SKM-1 treated with dmso at 0.1 percent for 144 hours (cell line): ENCODE measurements around the gene PNMA6F.
"Not testable (repeated sequence)": the region's sequence is repeated elsewhere in the genome, so short reads cannot be mapped to it uniquely, and the experiment has no call there.

ENCODE experiments used
- DNase-seq: peaks from one replicate; lab custom pipeline; 2025; ENCODE audit not compliant: unreplicated experiment; lab: John Stamatoyannopoulos, UW

The PNMA6F gene

DNA sequence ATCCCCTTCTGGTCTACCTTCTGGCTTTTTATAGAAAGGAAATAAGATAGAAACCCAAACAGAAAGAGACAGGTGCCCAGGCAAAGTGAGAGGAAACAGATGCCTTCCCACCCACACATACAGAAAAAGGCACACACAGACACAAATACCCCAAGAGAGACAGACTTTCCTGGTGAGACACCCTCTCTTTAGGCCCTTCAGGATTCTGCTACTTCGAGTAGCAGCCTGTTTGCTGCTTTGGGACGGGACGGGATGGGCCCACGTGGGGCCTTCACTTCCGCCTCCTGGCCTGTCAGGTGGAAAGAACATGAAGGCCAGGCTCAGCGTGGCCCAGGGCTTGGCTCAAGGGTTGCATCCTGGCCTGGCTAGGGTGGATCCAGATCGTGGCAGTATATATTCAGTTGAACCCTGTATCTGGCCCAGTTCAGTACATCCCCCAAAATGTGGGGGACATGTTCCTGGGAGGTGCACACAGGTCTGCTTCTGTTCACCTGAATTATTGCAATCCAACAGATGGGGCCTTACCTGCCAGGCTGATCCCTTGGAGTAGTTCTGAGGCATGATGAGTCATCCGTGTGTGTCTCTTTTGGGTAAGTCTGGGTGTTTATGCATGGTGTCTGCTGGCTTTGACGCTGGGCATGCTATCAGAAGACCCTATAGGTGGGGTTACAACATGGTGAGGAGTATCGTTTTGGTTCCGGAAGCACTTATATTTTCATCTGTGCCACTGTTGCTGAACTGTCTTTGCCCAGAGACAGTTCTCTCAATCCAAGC is 14.7 kb upstream of the PNMA6F start:
- DNase-seq, result no peak

DNA sequence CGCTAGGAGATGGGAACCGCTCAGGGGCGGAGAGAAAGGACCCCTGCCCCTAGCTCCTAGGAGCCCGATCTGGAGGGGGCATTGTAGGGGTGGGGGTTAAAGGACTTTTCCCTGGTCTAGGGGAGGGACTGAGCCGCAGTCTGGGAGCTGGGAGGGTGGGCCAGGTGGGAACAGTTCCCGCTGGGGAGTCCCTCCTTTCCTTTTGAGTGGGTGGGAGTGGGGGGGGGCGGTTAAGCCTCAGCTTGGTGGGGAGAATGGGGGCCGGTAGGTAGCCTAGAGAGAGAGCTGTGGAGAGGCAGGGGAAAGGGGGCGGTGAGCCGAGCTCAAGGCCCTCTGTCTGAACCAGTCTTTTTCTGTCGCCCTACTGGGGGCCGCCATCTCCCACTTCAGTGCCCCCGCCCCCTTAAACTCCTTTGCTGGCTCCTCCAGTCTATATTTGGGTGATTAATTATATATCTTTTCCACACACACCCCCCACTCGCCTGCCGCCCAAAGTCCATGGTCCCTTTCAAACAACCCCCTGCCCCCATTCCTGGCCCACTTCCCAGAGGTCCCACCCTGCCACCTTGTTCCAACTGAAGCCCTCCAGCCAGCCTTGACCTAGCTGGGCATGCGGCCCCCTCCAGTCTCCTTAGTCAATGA is 13.2 kb upstream of the PNMA6F start:
- no peak for DNase-seq

DNA sequence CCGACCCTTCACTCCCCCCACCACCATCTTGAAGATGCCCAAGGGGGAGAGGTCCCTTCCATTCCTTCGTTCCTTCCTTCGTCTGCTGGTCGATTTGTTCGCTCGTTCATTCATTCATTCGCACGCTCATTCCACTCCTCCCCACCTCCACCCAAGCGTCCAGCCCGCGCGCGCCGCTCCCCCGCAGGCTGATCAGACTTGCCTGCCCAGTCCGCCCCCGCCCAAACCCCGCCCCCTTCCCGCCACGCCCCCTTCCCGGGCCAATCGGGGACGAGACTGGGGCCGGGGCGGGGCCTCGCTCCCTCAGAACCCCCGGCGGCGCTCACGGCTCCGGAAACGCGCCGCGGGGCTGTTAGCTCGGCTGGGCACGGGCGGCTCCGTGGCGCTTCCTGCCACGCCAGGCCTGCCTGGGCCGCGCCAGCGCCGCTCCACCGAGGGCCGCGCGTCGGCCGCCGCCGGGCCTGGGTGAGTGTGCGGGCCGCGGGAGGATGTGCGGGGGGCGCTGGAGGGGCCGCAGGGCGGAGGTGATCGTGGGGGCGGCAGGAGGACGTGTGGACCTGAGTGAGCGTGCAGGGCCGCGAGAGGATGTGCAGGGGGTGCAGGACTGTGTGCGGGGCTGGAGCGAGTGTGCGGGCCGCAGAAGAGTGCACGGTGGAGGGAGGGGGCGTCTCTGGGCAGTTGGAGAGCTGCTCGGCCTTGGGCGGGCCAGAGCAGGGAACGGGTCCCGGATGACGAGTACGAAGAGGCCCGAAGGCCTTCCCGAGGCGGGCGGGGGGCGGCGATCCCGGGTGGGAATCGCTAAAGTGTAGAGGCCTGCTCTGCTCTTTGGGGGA is 12.5 kb upstream of the PNMA6F start, which contains the start of gene ZNF275:
ZNF275 (plus strand) TSS at position 333 of the 833 bp plus-strand sequence. CDS start 2,527 bp downstream, outside the sequence.
- DNase-seq, result peak; percentile 46

DNA sequence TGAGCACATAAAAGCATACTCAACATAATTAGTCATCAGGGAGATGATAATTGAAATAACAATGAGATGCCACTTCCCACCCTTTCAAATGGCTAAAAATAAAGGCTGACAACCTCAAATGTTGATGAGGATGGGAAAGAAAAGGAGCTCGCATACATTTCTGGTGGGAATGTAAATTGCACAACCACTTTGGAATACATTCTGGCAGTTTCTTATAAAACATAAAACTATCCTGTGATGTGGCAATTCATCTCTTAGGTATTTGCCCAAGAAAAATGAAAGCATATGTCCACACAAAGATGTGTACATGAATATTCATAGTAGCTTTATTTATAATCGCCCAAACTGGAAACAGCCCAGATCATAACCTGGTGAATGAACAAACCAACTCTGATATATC is 11.7 kb upstream of the PNMA6F start:
- DNase-seq, result no peak

DNA sequence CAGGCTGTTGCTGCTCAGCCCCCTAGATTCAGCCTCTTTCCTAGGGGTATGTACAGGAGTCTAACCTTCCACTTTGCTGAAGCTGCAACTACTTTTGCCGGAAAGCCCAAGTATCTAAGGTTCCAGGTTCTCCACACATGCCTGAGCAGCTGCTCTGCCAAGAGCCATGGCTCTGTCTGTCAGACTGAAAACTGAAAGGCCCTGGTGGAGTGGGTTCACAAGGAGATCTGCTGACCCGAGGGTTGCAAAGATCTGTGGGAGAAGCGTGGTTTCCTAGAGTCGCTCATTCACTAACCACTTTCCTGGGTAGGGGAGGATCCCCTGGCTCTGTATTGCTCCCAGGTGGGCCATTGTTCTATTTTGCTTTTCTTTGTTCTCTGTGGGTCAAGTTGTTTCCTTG is 6.0 kb upstream of the PNMA6F start:
- DNase-seq, result no peak

DNA sequence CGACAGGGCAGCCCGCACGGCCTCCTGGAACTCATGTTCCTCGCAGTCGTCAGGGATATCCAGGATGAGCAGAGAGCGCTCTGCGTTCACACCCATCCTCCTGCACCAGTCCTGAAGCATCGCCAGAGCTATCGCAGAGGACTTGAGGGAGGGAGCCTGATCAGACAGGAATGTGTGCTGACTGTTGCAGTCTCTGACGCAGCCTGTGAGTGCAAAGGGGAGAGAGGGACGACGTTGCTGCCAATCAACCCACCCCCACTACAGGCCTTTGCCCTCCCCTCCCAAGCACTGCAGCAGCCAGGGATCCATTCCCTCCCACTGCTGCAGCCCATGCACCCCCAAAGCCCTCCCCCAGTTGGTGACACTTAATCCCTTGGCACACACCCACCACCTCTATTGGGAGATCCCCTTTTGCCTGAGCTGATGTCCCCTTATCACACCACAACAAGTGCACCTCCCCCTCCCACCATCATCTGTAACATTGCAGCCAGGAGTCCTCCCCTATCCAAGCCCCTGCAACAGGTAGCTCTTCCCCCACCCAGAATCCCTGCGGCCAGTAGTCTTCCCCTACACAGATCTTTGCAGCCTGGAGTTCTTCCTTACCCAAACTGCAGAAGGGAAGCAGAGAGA is 897 bp downstream of the PNMA6F start:
- no peak for DNase-seq

DNA sequence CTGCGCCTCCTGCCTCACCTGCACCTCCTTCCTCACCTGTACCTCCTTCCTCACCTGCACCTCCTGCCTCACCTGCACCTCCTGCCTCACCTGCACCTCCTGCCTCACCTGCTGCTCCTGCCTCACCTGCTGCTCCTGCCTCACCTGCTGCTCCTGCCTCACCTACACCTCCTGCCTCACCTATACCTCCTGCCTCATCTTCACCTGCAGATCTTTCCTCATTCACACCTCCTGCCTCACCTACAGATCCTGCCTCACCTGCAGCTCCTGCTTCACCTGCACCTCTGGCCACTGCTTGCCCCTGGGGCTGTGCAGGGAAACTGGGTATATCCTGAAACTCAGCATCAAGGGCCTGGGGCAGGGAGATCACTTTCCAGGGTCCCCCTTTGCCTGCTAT is 1.5 kb downstream of the PNMA6F start:
- DNase-seq, result not testable (repeated sequence)

DNA sequence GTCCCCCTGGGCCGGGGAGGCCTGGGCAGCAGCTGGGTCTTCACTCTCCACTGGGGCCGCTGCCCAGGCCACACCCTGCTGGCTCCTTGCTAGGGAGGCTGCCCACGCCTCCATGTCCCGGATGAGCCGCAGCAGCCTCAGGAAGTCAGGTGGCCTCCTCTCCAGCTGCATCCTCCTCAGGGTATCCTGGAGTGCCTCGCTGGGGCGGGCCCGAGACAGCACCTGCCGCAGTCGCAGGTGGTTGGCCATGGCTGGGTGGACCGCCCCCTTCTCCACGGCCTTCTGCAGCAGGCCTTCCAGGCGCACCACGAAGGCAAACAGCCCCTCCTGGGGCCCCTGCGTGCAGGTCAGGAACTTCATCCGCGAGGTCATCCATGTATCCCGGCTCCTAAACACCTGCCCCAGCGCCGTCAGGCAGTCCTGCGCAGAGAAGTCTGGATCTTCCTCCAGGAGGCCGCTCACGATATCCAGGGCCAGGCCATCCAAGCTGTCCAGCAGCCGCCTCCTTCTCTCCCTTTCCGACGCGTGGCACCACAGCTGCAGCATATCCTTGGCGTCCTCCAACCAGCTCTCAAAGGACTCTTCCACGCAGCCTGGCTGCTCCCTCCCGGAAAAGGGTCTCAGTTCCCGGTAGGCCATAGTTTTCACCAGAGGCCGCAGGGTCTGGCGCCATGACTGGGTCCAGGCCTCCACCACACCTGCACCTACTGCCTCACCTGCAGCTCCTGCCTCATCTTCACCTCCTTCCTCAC is 2.1 kb downstream of the PNMA6F start:
- DNase-seq, result no peak

DNA sequence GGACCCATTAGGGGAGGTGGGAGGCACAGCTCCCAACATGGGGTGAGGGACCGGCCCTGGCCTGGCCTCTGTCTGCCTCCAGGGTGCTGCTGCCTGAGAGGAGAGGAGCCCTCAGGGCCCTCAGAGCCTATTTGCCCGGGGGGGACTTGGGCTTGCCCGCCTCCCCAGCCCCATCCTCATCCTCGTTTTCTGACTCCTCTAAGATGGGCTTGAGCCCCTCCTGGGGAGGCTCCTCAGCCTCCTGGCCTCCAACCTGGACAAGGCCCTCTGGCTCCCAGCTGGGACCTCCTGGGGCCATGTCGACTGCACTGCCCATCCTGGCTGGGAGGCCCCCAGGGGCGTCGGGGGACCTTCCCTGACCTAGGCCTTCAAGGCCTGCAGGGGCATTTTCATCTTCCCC is 2.8 kb downstream of the PNMA6F start:
- DNase-seq, result no peak

DNA sequence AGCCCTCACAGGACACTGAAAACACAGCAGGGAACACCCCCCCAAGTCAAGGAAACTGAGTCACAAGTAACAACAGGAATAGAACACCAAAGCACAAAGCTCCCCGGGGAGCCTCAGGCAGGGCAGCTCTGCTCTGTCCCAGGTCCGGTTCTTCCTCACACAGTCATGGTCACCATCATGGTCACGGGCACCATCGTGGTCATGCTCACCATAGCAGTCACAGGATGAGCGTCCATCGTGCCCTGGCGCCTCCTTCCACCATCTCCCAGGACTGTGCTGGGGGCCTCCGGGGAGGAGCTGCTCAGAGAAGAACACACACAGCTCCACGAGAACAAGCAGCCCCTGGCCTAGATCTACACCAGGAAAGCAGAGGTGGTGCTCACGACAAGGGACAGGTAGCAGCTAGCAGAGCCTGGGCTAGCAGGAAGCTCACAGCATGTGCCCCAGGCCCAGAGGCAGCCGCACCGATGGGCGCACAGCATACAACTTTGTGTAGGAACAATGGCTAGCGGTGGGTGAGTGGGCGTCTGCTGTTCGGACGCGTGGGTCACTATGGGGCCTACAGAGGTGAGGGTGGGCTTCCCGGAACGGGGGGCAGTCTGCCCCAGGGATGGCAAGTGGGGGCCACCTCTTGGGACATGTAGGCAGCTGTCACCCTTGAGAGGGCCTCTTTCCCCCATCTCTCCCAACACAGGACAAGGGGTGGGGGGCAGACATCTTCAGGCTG is 3.4 kb downstream of the PNMA6F start:
- DNase-seq, result no peak

DNA sequence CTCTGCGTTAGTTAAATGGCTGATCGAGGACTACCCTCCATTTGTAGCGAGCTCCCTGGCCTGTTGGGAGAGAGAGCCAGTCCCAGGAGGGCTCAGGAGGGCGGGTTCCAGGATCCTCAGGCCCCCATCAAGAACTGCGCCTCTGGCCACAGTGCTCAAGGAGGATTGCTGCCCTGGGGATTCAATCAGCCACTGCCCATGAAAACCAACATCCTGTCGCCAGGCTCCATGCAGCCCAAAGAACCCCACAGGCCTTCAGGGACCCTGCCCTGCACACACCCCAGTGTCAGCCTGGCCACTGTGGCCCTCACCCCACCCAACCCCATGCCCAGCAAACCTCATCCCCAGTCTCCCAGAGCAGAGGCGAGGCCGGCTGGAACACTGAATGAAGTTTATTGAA is 4.3 kb downstream of the PNMA6F start:
- no peak for DNase-seq

DNA sequence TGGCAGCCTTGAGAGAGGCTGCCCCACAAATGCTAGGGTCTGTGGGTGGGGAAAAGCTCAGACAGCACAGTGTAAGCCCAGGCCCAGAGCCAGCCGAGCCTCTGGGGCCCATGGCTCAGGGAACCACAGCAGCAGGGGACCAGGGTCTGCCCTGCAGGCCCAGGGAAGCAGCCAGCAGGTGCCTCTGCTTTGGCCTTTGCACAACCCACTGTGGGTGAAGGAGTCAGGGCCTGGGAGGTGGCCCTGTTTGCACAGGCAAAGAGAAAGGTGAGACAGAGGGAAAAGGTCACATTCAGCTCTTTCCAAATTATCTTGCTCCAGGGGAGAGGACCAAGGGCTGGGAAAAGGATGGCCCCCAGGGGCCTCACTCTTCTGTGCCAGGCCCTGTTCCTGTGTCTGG is 8.7 kb downstream of the PNMA6F start:
- DNase-seq, result no peak

DNA sequence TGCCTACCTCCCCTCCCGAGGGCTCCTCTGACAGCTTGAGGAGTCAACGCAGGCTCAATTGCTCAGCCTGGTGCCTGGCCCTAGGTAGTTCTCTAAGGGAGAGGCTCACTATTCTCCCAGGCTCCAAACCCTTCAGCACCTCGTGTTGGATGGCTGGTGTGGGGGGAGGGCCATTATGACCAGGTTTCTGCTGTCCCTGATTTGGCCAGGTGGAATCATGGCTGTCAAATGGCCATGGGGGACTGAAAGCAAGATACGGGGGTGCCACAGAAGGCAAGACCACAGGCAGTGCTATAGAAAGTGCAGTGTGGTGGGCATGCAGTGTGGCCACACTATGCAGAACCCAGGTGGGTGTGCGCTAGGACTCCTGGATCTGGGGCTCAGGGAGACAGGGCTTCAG is 9.5 kb downstream of the PNMA6F start:
- no peak for DNase-seq

DNA sequence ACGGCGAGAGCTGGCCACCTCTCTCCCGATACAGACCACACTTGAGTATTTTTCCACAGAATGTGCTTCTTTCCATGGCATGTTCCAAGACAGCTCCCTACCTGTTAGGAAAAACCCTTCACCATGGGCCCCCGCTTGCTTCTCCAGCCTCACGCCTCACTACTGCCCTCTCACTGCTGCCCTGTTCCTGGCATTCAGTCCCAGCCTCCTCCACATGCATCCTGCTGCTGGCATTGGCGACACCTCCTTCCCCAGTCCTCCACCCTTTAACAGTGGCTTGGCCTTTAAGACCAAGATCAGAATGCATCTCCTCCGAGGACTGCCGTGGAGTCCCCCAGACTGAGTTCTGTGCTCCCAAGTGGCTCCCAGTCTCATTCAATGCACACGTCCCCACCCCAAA is 10.7 kb downstream of the PNMA6F start:
- DNase-seq, result no peak

DNA sequence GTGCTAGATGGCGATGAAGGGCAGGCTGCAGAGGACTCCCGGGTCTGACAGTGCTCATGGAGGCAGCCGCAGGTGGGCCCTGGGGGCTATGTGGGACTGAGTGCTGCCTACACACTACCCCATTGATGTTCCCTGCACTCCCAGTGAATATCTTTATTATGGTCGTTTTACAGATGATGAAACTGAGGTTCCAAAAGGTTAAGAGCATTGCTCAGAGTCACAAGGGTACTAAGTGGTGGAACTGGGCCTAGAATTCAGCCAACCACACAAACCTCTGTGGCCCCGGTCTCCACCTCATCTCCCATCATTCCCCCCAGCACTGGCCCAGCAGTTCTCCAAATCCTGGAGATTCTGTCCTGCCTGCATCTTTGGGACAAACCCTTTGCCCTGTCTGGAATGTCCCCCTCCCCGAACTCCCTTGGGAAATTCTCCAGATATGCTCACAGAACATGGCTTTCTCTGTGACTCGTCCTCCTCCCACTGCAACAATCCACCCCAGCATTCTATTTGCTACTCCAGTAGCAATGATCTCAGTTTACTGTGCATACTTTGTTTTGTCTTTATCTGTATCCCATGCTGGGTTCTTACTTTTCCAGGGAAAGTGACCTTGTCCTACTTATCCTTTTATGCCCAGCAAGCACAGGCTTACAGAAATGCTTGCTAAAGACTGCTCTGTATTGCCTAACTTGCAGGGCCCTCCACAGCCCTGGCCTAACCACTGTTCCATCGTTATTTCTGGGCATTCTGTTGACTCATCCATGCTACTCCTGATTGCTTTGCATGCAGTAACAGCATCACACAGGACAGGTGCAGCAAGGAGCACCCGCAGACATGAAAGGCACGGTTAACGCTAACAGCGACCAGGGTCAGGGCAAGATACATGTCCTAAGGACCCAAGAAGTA is 14.0 kb downstream of the PNMA6F start:
- no peak for DNase-seq

DNA sequence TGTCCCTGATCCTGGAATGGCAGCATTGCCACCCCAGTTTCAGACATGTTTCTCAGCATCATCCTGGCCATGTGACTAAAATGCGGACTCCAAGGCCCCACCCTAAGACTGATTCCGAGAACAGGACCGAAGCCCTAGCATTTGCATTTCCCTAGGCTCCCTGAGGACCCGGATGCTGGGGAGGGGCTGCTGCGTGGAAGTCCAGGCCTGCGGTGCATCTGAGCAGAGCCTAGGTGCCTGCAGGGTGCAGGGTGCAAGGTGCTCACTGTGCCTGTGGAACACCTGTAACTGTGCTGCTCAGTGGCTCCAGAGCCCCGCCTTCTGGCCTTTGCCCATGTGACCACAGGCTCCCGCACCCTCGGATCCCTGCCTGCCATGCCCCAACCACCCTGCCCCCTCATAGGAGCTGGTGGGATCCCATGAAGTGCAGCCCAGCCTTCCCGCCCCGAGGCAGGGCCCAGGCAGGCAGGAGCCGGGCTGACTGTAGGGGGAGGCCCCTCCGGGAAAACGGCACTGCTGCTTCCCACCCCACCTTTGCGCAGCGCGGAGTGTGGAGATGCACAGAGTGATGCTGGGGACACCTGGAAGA is 14.9 kb downstream of the PNMA6F start:
- DNase-seq, result no peak

DNA sequence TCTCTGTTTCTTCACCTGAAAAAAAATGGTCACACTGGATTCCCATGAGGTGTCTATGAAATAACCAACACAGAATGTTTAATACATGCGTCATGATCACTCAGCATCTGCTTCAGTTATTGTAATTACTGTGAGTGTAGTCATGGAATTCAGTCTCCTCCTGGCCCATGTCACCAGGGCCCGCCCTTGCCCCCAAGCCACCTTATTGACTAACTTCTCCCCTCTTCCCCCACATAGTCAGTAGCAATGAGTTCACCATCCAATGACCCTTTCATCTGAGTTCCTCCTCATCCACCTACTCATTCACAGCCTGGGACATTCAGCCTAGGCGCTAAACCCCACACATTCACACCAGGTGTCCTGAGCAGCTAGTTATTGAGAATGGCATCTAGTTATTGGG is 15.6 kb downstream of the PNMA6F start:
- DNase-seq, result no peak

DNA sequence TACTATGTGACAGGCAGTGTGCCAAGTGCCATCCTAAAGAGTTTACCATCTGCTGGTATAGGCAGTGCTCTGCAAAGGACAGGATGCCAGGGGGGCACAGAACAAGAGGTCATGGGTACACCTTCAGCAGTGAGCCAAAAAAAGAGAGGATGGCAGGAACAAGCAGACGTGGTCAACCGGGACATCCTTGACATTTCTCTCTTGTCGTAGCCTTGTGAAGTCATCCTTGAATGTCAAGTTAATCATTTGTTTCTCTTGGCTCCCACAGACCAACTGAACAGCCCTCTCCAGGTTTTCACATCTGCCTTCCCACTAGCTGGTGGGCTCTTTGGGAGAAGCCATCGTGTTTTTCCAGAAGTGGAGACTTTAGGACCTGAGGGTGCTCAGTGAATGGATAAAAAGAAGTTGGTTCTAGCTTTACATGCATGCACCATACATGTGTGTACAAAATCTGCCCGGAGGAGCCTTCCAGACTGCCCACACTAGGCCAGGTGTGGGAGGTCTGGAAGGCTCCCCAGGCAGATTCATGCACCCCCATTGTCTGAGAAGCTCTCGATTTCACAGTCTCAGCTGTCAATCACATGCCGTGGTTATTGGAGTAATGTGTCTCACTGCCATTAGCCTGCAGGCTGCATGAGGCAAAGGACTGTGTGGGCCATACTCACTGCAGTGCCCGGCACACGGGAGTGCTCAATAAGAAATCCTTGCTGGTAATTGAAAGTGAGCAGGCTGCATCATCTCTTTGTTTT is 16.4 kb downstream of the PNMA6F start:
- DNase-seq, result no peak
